Liver (tissue), 9 donors: ENCODE measurements around the gene PBLD. TPM values are rescaled to one million over a fixed set of nuclear protein-coding genes. Genes with fewer than 3 reads are reported as not detected.

Experiments used
- DNase-seq: peaks from one replicate; pipeline ENCODE4 v3.0.0-alpha.2; 2017; ENCODE audit warnings: low spot score
- H3K27ac ChIP-seq, 2 donors: one replicate each; pipeline ENCODE4 v1.7.0; 2013; ENCODE audit warnings: inconsistent platforms in 2 of 2, low read length in 2 of 2, control low read depth in 1 of 2, low read depth in 1 of 2, mild to moderate bottlenecking in 1 of 2
- H3K27me3 ChIP-seq, 4 donors: one replicate each; pipeline versions ENCODE4 v1.6.1 to v1.7.0; 2013; ENCODE audit warnings: low read length in 3 of 4, inconsistent platforms in 1 of 4, mild to moderate bottlenecking in 1 of 4, moderate library complexity in 1 of 4; ENCODE audit not compliant: control insufficient read depth in 4 of 4, insufficient read depth in 4 of 4
- H3K36me3 ChIP-seq, 4 donors: one replicate each; pipeline versions ENCODE4 v1.6.1 to v1.7.0; 2013; ENCODE audit warnings: low read length in 3 of 4, mild to moderate bottlenecking in 3 of 4, low read depth in 1 of 4, moderate library complexity in 1 of 4; ENCODE audit not compliant: control insufficient read depth in 4 of 4, insufficient read depth in 3 of 4
- H3K4me1 ChIP-seq, 4 donors: one replicate each; pipeline versions ENCODE4 v1.6.1 to v1.7.0; 2013; ENCODE audit warnings: low read length in 3 of 4, mild to moderate bottlenecking in 3 of 4, moderate library complexity in 1 of 4; ENCODE audit not compliant: control insufficient read depth in 4 of 4, insufficient read depth in 4 of 4
- H3K4me3 ChIP-seq, 3 donors: one replicate each; pipeline versions ENCODE4 v1.6.1 to v1.7.0; 2013; ENCODE audit warnings: low read length in 3 of 3, control low read depth in 1 of 3, low read depth in 1 of 3, mild to moderate bottlenecking in 1 of 3
- H3K9ac ChIP-seq, 2 donors: one replicate each; pipeline ENCODE4 v1.7.0; 2013; ENCODE audit warnings: low read length in 2 of 2, mild to moderate bottlenecking in 2 of 2, moderate library complexity in 2 of 2, control low read depth in 1 of 2, low read depth in 1 of 2
- H3K9me3 ChIP-seq, 4 donors: one replicate each; pipeline versions ENCODE4 v1.6.1 to v1.7.0; 2013; ENCODE audit warnings: low read length in 3 of 4; ENCODE audit not compliant: control insufficient read depth in 4 of 4
- ATF3 ChIP-seq: IDR thresholded peaks from 2 replicates; pipeline ENCODE4 v1.6.1; 2016; ENCODE audit warnings: antibody characterized with exemption
- CTCF ChIP-seq: fragments of 150-350 bp; IDR thresholded peaks from 2 replicates; pipeline ENCODE4 v1.5.1; 2017; ENCODE audit warnings: improper control_type of control experiment, low read depth, low read length; ENCODE audit not compliant: missing input control
- EGR1 ChIP-seq, 2 donors: IDR thresholded peaks; 2 replicates each; pipeline ENCODE4 v1.6.1; 2016 to 2018; ENCODE audit warnings: antibody characterized with exemption in 2 of 2, low read depth in 2 of 2
- FOXA1 ChIP-seq: IDR thresholded peaks from 2 replicates; pipeline ENCODE4 v1.6.1; 2016; ENCODE audit warnings: antibody characterized with exemption
- FOXA2 ChIP-seq: IDR thresholded peaks from 2 replicates; pipeline ENCODE4 v1.6.1; 2016; ENCODE audit warnings: antibody characterized with exemption
- GABPA ChIP-seq, 2 donors: IDR thresholded peaks in 1 of 2; conservative IDR thresholded peaks in 1 of 2; 2 replicates each; pipeline ENCODE4 v1.6.1; 2016; ENCODE audit warnings: antibody characterized with exemption in 2 of 2, mild to moderate bottlenecking in 1 of 2, moderate library complexity in 1 of 2
- HNF4A ChIP-seq, 2 donors: conservative IDR thresholded peaks; 2 replicates each; pipeline ENCODE4 v1.6.1; 2016; ENCODE audit warnings: antibody characterized with exemption in 2 of 2, mild to moderate bottlenecking in 2 of 2
- HNF4G ChIP-seq: IDR thresholded peaks from 2 replicates; pipeline ENCODE4 v1.6.1; 2016; ENCODE audit warnings: antibody characterized with exemption
- JUND ChIP-seq, 2 donors: IDR thresholded peaks; 2 replicates each; pipeline ENCODE4 v1.6.1; 2016; ENCODE audit warnings: antibody characterized with exemption in 2 of 2
- MAX ChIP-seq: IDR thresholded peaks from 2 replicates; pipeline ENCODE4 v1.6.1; 2016; ENCODE audit warnings: antibody characterized with exemption
- NR2F2 ChIP-seq: IDR thresholded peaks from 2 replicates; pipeline ENCODE4 v1.6.1; 2016; ENCODE audit warnings: antibody characterized with exemption
- RAD21 ChIP-seq, 2 donors: IDR thresholded peaks; 2 replicates each; pipeline ENCODE4 v1.6.1; 2016; ENCODE audit warnings: antibody characterized with exemption in 2 of 2, mild to moderate bottlenecking in 2 of 2
- REST ChIP-seq: IDR thresholded peaks from 2 replicates; pipeline ENCODE4 v1.6.1; 2016; ENCODE audit warnings: antibody characterized with exemption, mild to moderate bottlenecking
- RXRA ChIP-seq, 2 donors: IDR thresholded peaks; 2 replicates each; pipeline ENCODE4 v1.6.1; 2017 to 2018; ENCODE audit warnings: antibody characterized with exemption in 2 of 2, mild to moderate bottlenecking in 1 of 2
- SP1 ChIP-seq: IDR thresholded peaks from 2 replicates; pipeline ENCODE4 v1.6.1; 2018; ENCODE audit warnings: antibody characterized with exemption, mild to moderate bottlenecking
- TAF1 ChIP-seq: conservative IDR thresholded peaks from 2 replicates; pipeline ENCODE4 v1.6.1; 2016; ENCODE audit warnings: antibody characterized with exemption, mild to moderate bottlenecking
- YY1 ChIP-seq: IDR thresholded peaks from 2 replicates; pipeline ENCODE4 v1.6.1; 2016; ENCODE audit warnings: antibody characterized with exemption, mild to moderate bottlenecking
- ZBTB33 ChIP-seq: IDR thresholded peaks from 2 replicates; pipeline ENCODE4 v1.6.1; 2016; ENCODE audit warnings: antibody characterized with exemption
- polyA plus RNA-seq, 2 donors: library from polyadenylated mRNA; stranded (reverse) in 1 of 2; unstranded in 1 of 2; fragments of 200-250 nt in 1 of 2; fragments of >200 nt in 1 of 2; fragmentation: Nextera tagmentation in 1 of 2; extraction: Ambion mirVana in 1 of 2; gene quantifications; one replicate each; pipeline versions ENCODE4 v1.2.1 to v1.2.3, GENCODE V29; 2013 to 2015
- total RNA-seq, 2 donors: library from RNA; depleted of rRNA; stranded (reverse); fragments of >200 nt; gene quantifications; one replicate each; pipeline ENCODE4 v1.2.3, GENCODE V29; 2014
- donor health status: healthy.
- donor health status: healthy.
- donor health status: healthy.
- donor health status: healthy.
- donor health status: healthy.

Gene PBLD
- total and polyA plus RNA-seq, 4 donors, result 63.3 to 175 (median 103) TPM

GRCh38 chr10:68290736-68291135 lies 42.0 kb downstream of the PBLD start:
- DNase-seq, result no peak
- TF ChIP-seq EGR1 (IDR thresholded peaks at IDR 0.05; ENCODE audit: low read depth in 2 of 2) (no peak), GABPA (IDR thresholded peaks at IDR 0.05 in 1 of 2, conservative IDR thresholded peaks at IDR 0.05 in 1 of 2) (no peak), NR2F2 (no peak), CTCF (no peak), HNF4G (no peak), FOXA2 (no peak), REST (no peak), ZBTB33 (no peak), YY1 (no peak), JUND (IDR thresholded peaks at IDR 0.05) (no peak), RAD21 (IDR thresholded peaks at IDR 0.05) (no peak), MAX (no peak), RXRA (IDR thresholded peaks at IDR 0.05) (no peak), FOXA1 (no peak), ATF3 (no peak), TAF1 (no peak), HNF4A (conservative IDR thresholded peaks at IDR 0.05) (no peak), SP1 (no peak)
- H3K4me1 ChIP-seq, result no peaks in the 10 kb centered on the region
- H3K4me3 ChIP-seq, result no peak overlapping the region
- H3K9ac ChIP-seq, result no peak overlapping the region
- no peaks in the 10 kb centered on the region for H3K27me3 ChIP-seq
- H3K9me3 ChIP-seq, result no peaks in the 10 kb centered on the region
- H3K36me3 ChIP-seq, result peaks cover 13 to 61% (median 60%) of the 10 kb centered on the region in 4 donors
- no peak overlapping the region for H3K27ac ChIP-seq
